CD4-positive, CD25-positive, alpha-beta regulatory T cell (primary cell): ENCODE measurements around the gene ASB7. TPM values are rescaled to one million over a fixed set of nuclear protein-coding genes. Genes with fewer than 3 reads are reported as not detected.

Experiments used
- ATAC-seq, 2 donors: fragments of 150-1000 bp; cut with Tn5 transposase; one replicate each; pipeline ENCODE4 v1.10.0; 2021; ENCODE audit warnings: low read depth in 2 of 2, moderate number of reproducible peaks in 2 of 2, moderate library complexity in 1 of 2
- DNase-seq, 3 donors: peaks; one replicate each; pipeline versions ENCODE4 v3.0.0 to v3.0.0-alpha.2; 2012 to 2022; ENCODE audit warnings: mixed read lengths in 1 of 3
- H3K27ac ChIP-seq: one replicate; pipeline ENCODE4 v1.7.0; 2013; ENCODE audit warnings: mild to moderate bottlenecking, low read length; ENCODE audit not compliant: insufficient read depth, poor library complexity, severe bottlenecking
- H3K27me3 ChIP-seq: one replicate; pipeline ENCODE4 v1.7.0; 2013; ENCODE audit warnings: low read length; ENCODE audit not compliant: control insufficient read depth, insufficient read depth
- H3K36me3 ChIP-seq: one replicate; pipeline ENCODE4 v1.7.0; 2013; ENCODE audit warnings: mild to moderate bottlenecking, low read length, moderate library complexity; ENCODE audit not compliant: control insufficient read depth, insufficient read depth
- H3K4me1 ChIP-seq: 2 replicates; pipeline ENCODE4 v1.7.0; 2013; ENCODE audit warnings: mild to moderate bottlenecking, low read length; ENCODE audit not compliant: insufficient read depth, control insufficient read depth, poor library complexity, severe bottlenecking
- H3K4me3 ChIP-seq: one replicate; pipeline ENCODE4 v1.7.0; 2013; ENCODE audit warnings: low read depth, mild to moderate bottlenecking, low read length, moderate library complexity
- H3K9me3 ChIP-seq, 2 experiments: 1 replicate in 1 of 2; 2 replicates in 1 of 2; pipeline ENCODE4 v1.7.0; 2013; ENCODE audit warnings: low read length in 2 of 2, mild to moderate bottlenecking in 1 of 2, moderate library complexity in 1 of 2; ENCODE audit not compliant: control insufficient read depth in 2 of 2
- H3K27ac Mint-ChIP-seq, 3 donors: one replicate each; pipeline ENCODE4 v1.8.0; 2020 to 2022; ENCODE audit warnings: mild to moderate bottlenecking in 3 of 3, mixed read lengths in 3 of 3, moderate library complexity in 2 of 3
- H3K27me3 Mint-ChIP-seq: one replicate; pipeline ENCODE4 v1.8.0; 2022; ENCODE audit warnings: mild to moderate bottlenecking, mixed read lengths
- H3K36me3 Mint-ChIP-seq: one replicate; pipeline ENCODE4 v1.8.0; 2020; ENCODE audit warnings: mixed read lengths
- H3K4me1 Mint-ChIP-seq, 4 donors: one replicate each; pipeline ENCODE4 v1.8.0; 2020 to 2022; ENCODE audit warnings: mixed read lengths in 4 of 4, mild to moderate bottlenecking in 1 of 4
- H3K4me3 Mint-ChIP-seq, 4 donors: one replicate each; pipeline ENCODE4 v1.8.0; 2020 to 2022; ENCODE audit warnings: mild to moderate bottlenecking in 4 of 4, mixed read lengths in 4 of 4, moderate library complexity in 3 of 4
- H3K9me3 Mint-ChIP-seq, 7 donors: one replicate each; pipeline ENCODE4 v1.8.0; 2020 to 2022; ENCODE audit warnings: mixed read lengths in 7 of 7, mild to moderate bottlenecking in 3 of 7, moderate library complexity in 2 of 7
- polyA plus RNA-seq, 4 donors: library from polyadenylated mRNA; unstranded; fragments of 300-500 nt; fragmentation: Illumina TruSeq; gene quantifications; one replicate each; pipeline ENCODE4 v1.2.3, GENCODE V29; 2021
- total RNA-seq: library from RNA; stranded (reverse); gene quantifications from one replicate; pipeline ENCODE4 v1.2.3, GENCODE V29; 2022

ASB7 gene
- total and polyA plus RNA-seq, 5 donors from 2014 or later, result 10.5 to 20.3 (median 13.5) TPM

GRCh38 chr15:100692671-100693070, 90.3 kb downstream of the ASB7 start:
- no peak overlapping the region for H3K4me3 Mint-ChIP-seq

DNA sequence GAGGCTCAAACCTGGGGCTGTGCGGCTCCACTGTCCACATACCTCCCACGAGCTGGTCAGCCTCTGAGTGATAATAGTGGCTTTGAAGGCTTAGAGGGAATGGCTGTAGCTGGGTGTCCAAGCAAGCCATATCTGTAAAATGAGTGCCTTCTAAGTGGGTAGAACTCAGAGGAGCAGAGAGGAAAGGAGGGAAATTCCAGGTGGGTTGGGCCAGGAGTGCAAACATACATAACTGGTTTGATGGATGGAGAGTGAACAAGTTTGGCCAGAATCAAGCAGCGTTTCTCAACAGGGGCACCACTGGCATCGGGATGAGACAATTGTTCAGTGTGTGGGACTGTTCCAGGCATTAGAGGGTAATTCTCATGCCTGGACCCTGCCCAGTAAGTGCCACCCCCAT, 91.1 kb downstream of the ASB7 start:
- H3K4me1 Mint-ChIP-seq, result no peaks in the 10 kb centered on the region
- H3K9me3 Mint-ChIP-seq, result peaks cover 0 to 3% (median 0%) of the 10 kb centered on the region in 7 donors
- H3K27me3 Mint-ChIP-seq, result no peaks in the 10 kb centered on the region

More at GRCh38 chr15:100692671-100693070, 90.3 kb downstream of the ASB7 start:
- Mint-ChIP-seq H3K27me3 (no peaks in the 10 kb centered on the region), H3K4me1 (no peaks in the 10 kb centered on the region), H3K9me3 (peaks cover 0 to 3% (median 0%) of the 10 kb centered on the region in 7 donors), H3K27ac (no peak overlapping the region), H3K36me3 (no peaks in the 10 kb centered on the region)
- no peaks in the 10 kb centered on the region for H3K4me1 ChIP-seq
- no peak overlapping the region for H3K27ac ChIP-seq
- peaks cover 5% of the 10 kb centered on the region for H3K27me3 ChIP-seq
- no peaks in the 10 kb centered on the region for H3K9me3 ChIP-seq
- H3K36me3 ChIP-seq, result no peaks in the 10 kb centered on the region
- H3K4me3 ChIP-seq, result no peak overlapping the region
- DNase-seq, result no peak
- no peak for ATAC-seq

GRCh38 chr15:100694381-100695021, 92.1 kb downstream of the ASB7 start:
- Histone ChIP-seq H3K27me3 (peaks cover 5% of the 10 kb centered on the region), H3K36me3 (no peaks in the 10 kb centered on the region), H3K27ac (no peak overlapping the region), H3K9me3 (no peaks in the 10 kb centered on the region), H3K4me1 (no peaks in the 10 kb centered on the region), H3K4me3 (no peak overlapping the region)
- Mint-ChIP-seq H3K27me3 (no peaks in the 10 kb centered on the region), H3K27ac (no peak overlapping the region), H3K9me3 (peaks cover 0 to 3% (median 0%) of the 10 kb centered on the region in 7 donors), H3K4me3 (no peak overlapping the region), H3K4me1 (no peaks in the 10 kb centered on the region), H3K36me3 (no peaks in the 10 kb centered on the region)
- DNase-seq (no peak), ATAC-seq (no peak)

More for the DNA sequence above, 91.1 kb downstream of the ASB7 start:
- no peak overlapping the region for H3K27ac ChIP-seq
- no peak overlapping the region for H3K27ac Mint-ChIP-seq
- H3K4me3 Mint-ChIP-seq, result no peak overlapping the region
- H3K36me3 ChIP-seq, result no peaks in the 10 kb centered on the region
- H3K9me3 ChIP-seq, result no peaks in the 10 kb centered on the region
- no peaks in the 10 kb centered on the region for H3K4me1 ChIP-seq
- DNase-seq (no peak), ATAC-seq (no peak)
- no peak overlapping the region for H3K4me3 ChIP-seq
- no peaks in the 10 kb centered on the region for H3K36me3 Mint-ChIP-seq
- H3K27me3 ChIP-seq, result peaks cover 5% of the 10 kb centered on the region

DNA sequence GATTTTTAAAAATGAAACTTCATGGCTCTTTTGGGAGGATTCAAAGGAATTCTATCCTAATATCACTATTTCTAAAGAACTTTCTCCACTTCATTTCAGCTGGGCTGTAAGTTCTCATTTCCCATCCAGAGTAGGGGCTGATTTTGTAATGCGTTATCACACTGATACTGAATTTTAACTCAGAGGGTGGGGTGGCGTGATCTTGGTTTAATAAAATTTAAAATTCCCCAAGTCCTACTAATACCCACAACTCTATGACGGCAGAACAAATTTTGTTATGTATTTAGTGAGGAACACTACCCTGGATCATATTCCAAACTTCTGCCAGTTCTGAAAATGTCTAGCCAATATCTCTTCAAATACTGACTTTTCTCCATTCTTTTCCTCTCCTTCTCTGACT, 92.7 kb downstream of the ASB7 start:
- Mint-ChIP-seq H3K4me3 (no peak overlapping the region), H3K36me3 (no peaks in the 10 kb centered on the region), H3K4me1 (no peaks in the 10 kb centered on the region), H3K27me3 (no peaks in the 10 kb centered on the region), H3K27ac (no peak overlapping the region), H3K9me3 (peaks cover 0 to 3% (median 0%) of the 10 kb centered on the region in 7 donors)
- DNase-seq (no peak), ATAC-seq (no peak)
- Histone ChIP-seq H3K27ac (no peak overlapping the region), H3K4me1 (no peaks in the 10 kb centered on the region), H3K27me3 (peaks cover 5% of the 10 kb centered on the region), H3K4me3 (no peak overlapping the region), H3K36me3 (no peaks in the 10 kb centered on the region), H3K9me3 (no peaks in the 10 kb centered on the region)

DNA sequence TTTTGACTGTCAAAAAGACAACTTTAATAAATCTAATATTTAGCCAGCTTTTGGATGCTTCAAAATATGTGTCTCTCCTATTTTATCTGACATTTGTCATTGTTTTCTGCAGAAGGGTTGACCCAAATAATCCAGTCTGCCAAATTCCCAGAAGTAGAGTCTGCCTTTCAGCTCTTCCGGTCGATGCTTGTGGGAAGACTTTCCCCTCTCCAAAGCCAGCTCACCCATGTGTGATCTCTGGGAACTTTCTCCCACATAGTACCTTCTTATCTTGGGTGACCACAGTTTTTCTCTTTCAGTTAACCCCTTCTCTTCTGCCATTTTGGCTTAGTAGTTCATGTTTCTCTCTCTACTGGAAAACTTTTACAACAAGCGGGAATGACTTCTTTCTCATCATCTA, 94.1 kb downstream of the ASB7 start:
- Mint-ChIP-seq H3K4me1 (no peaks in the 10 kb centered on the region), H3K4me3 (no peak overlapping the region), H3K27me3 (no peaks in the 10 kb centered on the region), H3K9me3 (peaks cover 0 to 3% (median 0%) of the 10 kb centered on the region in 7 donors), H3K36me3 (no peaks in the 10 kb centered on the region), H3K27ac (no peak overlapping the region)
- H3K4me1 ChIP-seq, result no peaks in the 10 kb centered on the region
- H3K36me3 ChIP-seq, result no peaks in the 10 kb centered on the region
- no peak for ATAC-seq
- no peak overlapping the region for H3K4me3 ChIP-seq
- no peak for DNase-seq
- H3K9me3 ChIP-seq, result no peaks in the 10 kb centered on the region
- H3K27me3 ChIP-seq, result peaks cover 5% of the 10 kb centered on the region
- no peak overlapping the region for H3K27ac ChIP-seq

Other genes starting within 250 kb of the ASB7 start
- gene CERS3, start 73.6 kb upstream of the ASB7 start, total RNA-seq, result 0.17 TPM
- gene CERS3, start 73.6 kb upstream of the ASB7 start, polyA plus RNA-seq, result under 1 TPM in 1 of 4 donors, not detected in 3; 0.12 TPM
- 62.5 TPM for gene LINS1, start 405 bp upstream of the ASB7 start, total RNA-seq
- gene LINS1, start 405 bp upstream of the ASB7 start, polyA plus RNA-seq, result 10 to 100 TPM; 37.8 to 62.8 (median 54.4) TPM